Ecto neural progenitor cell (in vitro differentiated cells): ENCODE measurements around the gene SLC12A8.

Experiments
- DNase-seq: peaks from one replicate; pipeline ENCODE4 v3.0.0-alpha.2; 2018; ENCODE audit warnings: low spot score

Gene SLC12A8

DNA sequence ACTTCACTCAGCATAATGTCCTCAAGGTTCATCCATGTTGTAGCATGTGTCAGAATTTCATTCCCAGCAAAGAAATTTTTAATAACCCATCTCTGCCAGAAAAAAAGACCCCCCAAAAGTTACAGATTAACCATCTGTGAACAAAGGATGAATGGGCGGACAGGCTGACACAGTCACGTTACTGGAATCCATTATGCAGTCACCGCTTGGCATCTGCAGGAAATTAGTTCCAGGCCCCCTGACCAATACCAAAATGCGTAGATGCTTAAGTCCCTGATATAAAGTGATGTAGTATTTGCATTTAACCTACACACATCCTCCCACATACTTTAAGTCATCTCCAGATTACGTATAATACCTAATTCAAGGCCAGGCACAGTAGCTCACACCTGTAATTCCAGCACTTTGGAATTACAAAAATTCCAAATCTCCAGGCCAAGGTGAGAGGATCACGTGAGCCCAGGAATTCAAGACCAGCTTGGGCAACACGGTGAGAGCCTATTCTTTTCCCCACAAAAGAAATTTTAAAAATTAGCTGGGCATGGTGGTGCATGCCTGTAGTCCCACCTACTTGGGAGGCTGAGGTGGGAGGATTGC is 1.5 kb upstream of the SLC12A8 start:
- DNase-seq: no peak

- no peak for DNase-seq
Observed at GRCh38 chr3:125213364-125213755, 812 bp upstream of the SLC12A8 start.

GRCh38 chr3:125212091-125212508 is 448 bp downstream of the SLC12A8 start:
- peak; percentile 73 for DNase-seq

GRCh38 chr3:125211523-125212090 is 941 bp downstream of the SLC12A8 start:
- DNase-seq: no peak

GRCh38 chr3:125207949-125208568 is 4.5 kb downstream of the SLC12A8 start:
- DNase-seq: no peak

DNA sequence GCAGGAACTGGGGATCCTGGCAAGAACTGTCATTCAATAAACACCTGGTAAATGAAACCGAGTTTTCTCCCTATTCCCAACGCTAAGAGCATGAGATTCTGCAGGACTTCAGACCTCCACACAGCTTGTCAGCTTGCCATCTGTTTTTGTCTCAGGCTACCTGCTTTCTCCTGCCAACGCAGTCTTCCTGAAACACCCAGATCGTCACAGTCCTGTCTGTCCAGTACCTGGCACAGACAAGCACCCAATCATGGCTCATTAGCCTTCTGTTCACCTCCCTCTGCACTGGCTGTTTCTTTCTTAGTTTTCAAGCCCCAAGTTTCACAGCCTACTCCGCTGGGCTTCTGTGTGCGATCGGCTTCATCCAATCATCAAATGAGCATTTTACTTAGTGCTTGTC is 5.0 kb downstream of the SLC12A8 start:
- no peak for DNase-seq

DNA sequence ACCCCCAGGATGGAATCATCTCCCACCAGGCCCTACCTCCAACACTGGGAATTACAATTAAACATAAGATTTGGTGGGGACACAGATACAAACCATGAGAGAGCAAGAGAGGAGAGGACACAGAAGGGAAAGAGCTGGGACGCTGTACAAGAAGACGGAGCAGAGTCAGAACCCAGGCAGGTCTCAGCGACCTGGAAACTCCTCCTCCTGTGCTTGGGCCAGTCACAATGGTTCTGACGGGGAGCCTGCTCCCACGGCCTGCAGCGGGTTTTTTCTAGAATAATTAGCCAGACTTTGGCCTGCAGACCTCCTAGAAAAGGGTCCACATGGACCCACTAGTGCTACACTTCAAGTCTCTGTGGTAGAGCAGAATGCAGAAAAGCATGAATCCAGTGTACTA is 5.6 kb downstream of the SLC12A8 start:
- no peak for DNase-seq

- DNase-seq: no peak
Observed at GRCh38 chr3:125203731-125204130, 8.8 kb downstream of the SLC12A8 start.

- no peak for DNase-seq
Observed at GRCh38 chr3:125202197-125202596, 10.4 kb downstream of the SLC12A8 start.

- no peak for DNase-seq
Observed at GRCh38 chr3:125200731-125201139, 11.8 kb downstream of the SLC12A8 start.

DNA sequence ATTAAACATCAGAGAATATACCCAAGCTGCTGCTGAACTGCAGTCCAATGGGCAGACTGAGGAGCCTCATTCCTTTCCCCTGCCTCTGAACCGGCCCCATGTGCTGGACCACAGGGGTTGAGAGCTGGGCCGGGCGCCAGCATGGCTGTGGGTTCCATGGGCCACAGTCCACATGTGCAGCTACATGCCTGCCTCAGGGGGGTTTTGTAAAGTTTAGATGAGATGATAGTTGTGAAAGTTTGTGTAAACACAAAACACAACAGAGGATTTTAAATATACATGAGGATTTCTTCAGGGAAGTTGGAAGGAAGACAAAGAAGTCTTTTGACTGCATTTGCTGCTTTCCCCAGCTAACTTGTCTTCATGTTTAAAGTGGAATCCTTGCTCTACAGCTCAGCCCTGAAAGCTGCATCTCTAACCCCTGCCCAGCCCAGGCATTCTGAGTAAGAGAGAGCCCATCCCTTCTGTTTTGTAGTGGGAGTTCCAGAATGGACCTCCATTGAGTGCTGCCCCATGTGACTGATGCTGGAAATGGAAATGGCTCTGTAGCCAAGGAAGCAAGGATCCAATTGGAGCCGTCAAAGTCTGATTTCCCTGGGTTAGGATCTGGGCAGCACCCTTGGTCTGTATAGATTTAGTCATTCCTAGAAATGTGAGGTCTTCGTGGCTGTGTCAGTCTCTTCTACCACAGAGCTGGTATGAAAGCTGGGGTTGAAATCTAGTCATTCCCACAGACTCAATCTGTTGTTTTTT is 17.5 kb downstream of the SLC12A8 start:
- DNase-seq: no peak

GRCh38 chr3:125194061-125194848 is 18.3 kb downstream of the SLC12A8 start:
- DNase-seq: no peak

GRCh38 chr3:125192190-125193035 is 20.1 kb downstream of the SLC12A8 start:
- DNase-seq: no peak

DNA sequence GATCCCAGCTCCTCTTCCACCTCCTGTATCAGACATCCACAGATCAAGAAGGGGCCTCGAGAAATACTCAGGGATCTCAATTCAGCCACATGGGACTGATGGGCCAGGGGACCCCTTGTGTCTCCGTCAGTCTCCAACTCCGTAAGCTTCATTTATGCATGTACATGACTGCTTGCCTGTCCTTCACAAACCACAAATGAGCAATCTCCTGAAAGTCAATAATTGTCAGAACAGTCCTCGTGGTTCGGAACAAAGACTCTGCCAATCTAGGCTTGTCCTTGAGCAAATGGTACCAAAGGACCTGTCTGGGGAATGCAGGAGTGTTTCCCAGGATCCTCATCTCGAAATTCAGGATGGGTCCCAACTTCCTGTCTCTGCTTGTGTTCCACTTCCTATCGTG is 20.8 kb downstream of the SLC12A8 start:
- DNase-seq: no peak

GRCh38 chr3:125191256-125191655 is 21.3 kb downstream of the SLC12A8 start:
- DNase-seq: no peak

DNA sequence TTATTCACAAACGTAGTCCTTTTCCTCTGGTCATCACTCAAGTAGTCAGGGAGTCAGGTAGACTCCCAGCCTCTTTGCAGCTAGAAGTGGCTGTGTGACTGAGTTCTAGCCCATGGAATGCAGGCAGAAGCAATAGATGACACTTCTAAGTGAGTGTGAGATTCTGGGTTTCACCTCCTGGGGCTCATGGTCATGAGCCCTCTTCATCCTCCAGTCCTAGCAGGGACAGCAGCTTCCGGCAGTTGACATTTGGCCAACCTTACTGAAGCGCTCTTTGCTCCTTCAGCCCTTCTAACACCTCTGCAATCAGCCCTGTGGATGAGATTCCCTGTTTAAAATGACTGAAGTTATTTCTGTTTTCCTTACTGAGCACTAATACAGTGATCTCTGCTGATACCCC is 21.8 kb downstream of the SLC12A8 start:
- DNase-seq: no peak

DNA sequence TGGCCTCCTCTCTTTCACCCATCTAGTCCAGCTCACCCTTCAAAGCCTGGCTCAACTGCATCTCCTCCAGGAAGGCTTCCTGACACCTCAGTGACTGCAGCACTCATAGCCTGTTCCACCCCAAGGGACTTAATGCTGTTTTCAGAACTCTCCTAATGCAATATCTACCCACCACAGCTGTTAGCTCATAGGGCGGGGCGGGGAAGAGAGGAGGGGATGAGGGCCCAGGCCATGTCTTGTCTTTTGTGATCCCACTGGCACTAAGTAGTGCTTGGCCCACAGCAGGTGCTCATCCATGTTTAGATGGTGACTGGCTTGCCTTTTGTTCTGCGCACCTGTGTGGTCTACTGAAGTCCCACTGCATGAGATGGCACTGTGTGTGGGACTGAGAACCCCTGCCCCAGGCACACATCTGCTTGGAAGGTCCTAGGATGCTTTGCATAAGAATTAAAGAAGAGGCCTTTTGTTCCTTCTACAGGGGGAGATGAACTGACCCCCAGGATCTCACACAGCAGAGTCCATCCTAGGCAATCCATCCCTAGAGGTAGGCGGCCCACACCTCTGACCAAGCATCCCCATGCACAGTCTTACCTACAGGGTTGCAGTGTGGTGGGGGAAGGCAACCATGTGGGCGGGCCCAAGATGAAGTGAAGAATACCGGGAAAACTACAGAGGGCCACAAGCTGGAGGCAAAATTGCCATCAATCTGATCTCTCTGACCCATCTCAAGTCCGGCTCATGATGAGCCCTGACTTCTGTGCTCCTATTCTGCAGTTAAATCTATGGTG is 23.0 kb downstream of the SLC12A8 start:
- DNase-seq: no peak

- DNase-seq: no peak
Observed at GRCh38 chr3:125188955-125189354, 23.6 kb downstream of the SLC12A8 start.

DNA sequence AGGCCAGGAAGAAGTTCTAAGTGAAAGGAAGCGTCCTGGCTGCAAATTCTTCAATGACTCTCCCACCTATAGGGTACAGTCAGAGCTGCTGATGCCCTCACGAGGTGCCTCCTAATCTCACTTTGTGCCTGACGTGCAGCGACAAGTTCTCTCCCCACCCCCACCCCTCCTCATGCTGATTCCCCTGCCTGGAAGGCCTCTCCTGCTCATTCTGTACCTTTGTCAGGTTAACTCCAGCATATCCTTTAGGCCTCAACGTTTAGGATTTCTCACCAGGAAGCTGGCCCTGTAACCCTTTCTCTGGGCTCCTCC is 25.0 kb downstream of the SLC12A8 start:
- no peak for DNase-seq

- DNase-seq: no peak
Observed at GRCh38 chr3:125186800-125187598, 25.5 kb downstream of the SLC12A8 start.
